Testis (tissue), 2 donors: ENCODE data around the gene DET1.

Experiments
- CTCF ChIP-seq, 3 experiments: fragments of 450-650 bp in 2 of 3; fragments of 200-600 bp in 1 of 3; sonication (generic) in 1 of 3; IDR thresholded peaks; one replicate each; pipeline ENCODE4 v1.5.1; 2016 to 2019; ENCODE audit warnings: antibody characterized with exemption in 3 of 3, mild to moderate bottlenecking in 2 of 3, moderate library complexity in 1 of 3
- POLR2A ChIP-seq: fragments of 450-650 bp; IDR thresholded peaks from one replicate; pipeline ENCODE4 v1.6.1; 2017; ENCODE audit warnings: antibody characterized with exemption, mild to moderate bottlenecking, moderate library complexity

- TF ChIP-seq CTCF (IDR thresholded peaks at IDR 0.05) (no peak), POLR2A (no peak)
These were observed 77.2 kb downstream of the DET1 start for GRCh38 chr15:88469321-88469720.
